ENCODE results near the gene OR10T2. TPM values are rescaled to one million over a fixed set of nuclear protein-coding genes. Genes with fewer than 3 reads are reported as not detected.
"Not testable (repeated sequence)": the region's sequence is repeated elsewhere in the genome, so short reads cannot be mapped to it uniquely, and the experiment has no call there.

Gene OR10T2
- total RNA-seq, 1 donor from 2014 or later = not detected

GRCh38 chr1:158355773-158356285, 43.4 kb downstream of the OR10T2 start:
- no peak for DNase-seq

GRCh38 chr1:158354255-158354654, 45.0 kb downstream of the OR10T2 start:
- no peak for DNase-seq

GRCh38 chr1:158353303-158354075, 45.8 kb downstream of the OR10T2 start, which contains the start of gene CD1E:
Gene CD1E (plus strand): TSS chr1:158353894. CDS start chr1:158353989, 95 bp downstream.
- no peak for DNase-seq

GRCh38 chr1:158348946-158349345, 50.3 kb downstream of the OR10T2 start:
- DNase-seq = not testable (repeated sequence)

Other genes starting within 250 kb of the OR10T2 start
- gene CD1D, start 218.6 kb downstream of the OR10T2 start, total RNA-seq = not detected in 2 replicates
- gene CD1A, start 145.0 kb downstream of the OR10T2 start, total RNA-seq = not detected in 2 replicates
- not detected in 2 replicates for gene CD1C, start 109.5 kb downstream of the OR10T2 start, total RNA-seq
- gene CD1B, start 67.9 kb downstream of the OR10T2 start, total RNA-seq = not detected in 2 replicates
- not detected in 2 replicates for gene CD1E, start 45.6 kb downstream of the OR10T2 start, total RNA-seq
- gene OR10K2, start 26.8 kb upstream of the OR10T2 start, total RNA-seq = not detected in 2 replicates
- gene OR10K1, start 62.4 kb upstream of the OR10T2 start, total RNA-seq = not detected in 2 replicates
- not detected in 2 replicates for gene OR10R2, start 72.8 kb upstream of the OR10T2 start, total RNA-seq
- gene OR6Y1, start 154.9 kb upstream of the OR10T2 start, total RNA-seq = not detected in 2 replicates
- gene OR6P1, start 171.1 kb upstream of the OR10T2 start, total RNA-seq = not detected in 2 replicates
- not detected in 2 replicates for gene OR10X1, start 180.4 kb upstream of the OR10T2 start, total RNA-seq
- gene OR10Z1, start 205.8 kb upstream of the OR10T2 start, total RNA-seq = not detected in 2 replicates

Measured in dermis blood vessel endothelial cell (primary cell).